Activated naive CD8-positive, alpha-beta T cell treated with anti-CD3 and anti-CD28 coated beads, Interleukin-2, amount 10 ng/mL, durations not matched to agents 7 days and 5 days (primary cell): Measurements from ENCODE around the gene ARMCX4. TPM values are rescaled to one million over a fixed set of nuclear protein-coding genes. Genes with fewer than 3 reads are reported as not detected.

Experiments used
- ATAC-seq: fragments of 150-1000 bp; cut with Tn5 transposase; one replicate; pipeline ENCODE4 v1.10.0; 2021; ENCODE audit warnings: low read depth, moderate library complexity
- POLR2A ChIA-PET: fragments of 350-600 bp; sonication (Branson Sonifier 250); formaldehyde crosslinking; loops from one replicate; lab custom pipeline; 2021; ENCODE audit warnings: antibody characterized with exemption; lab: Charles Lee
- DNase-seq: peaks from one replicate; pipeline ENCODE4 v3.0.0; 2021
- H3K27ac Mint-ChIP-seq: one replicate; pipeline ENCODE4 v1.8.0; 2022; ENCODE audit warnings: mild to moderate bottlenecking, mixed read lengths
- H3K27me3 Mint-ChIP-seq: one replicate; pipeline ENCODE4 v1.8.0; 2022; ENCODE audit warnings: mild to moderate bottlenecking, moderate library complexity, mixed read lengths
- H3K36me3 Mint-ChIP-seq: one replicate; pipeline ENCODE4 v1.8.0; 2021; ENCODE audit warnings: mild to moderate bottlenecking, mixed read lengths
- H3K4me1 Mint-ChIP-seq: one replicate; pipeline ENCODE4 v1.8.0; 2021; ENCODE audit warnings: mixed read lengths
- H3K4me3 Mint-ChIP-seq: one replicate; pipeline ENCODE4 v1.8.0; 2022; ENCODE audit warnings: mild to moderate bottlenecking, moderate library complexity, mixed read lengths
- H3K9me3 Mint-ChIP-seq: one replicate; pipeline ENCODE4 v1.8.0; 2021; ENCODE audit warnings: mixed read lengths
- total RNA-seq, 2 experiments: library from RNA; stranded (reverse); gene quantifications; one replicate each; pipeline ENCODE4 v1.2.3, GENCODE V29; 2021

ARMCX4 gene
- 1 to 10 TPM; 4.3 to 4.8 TPM for total RNA-seq

DNA sequence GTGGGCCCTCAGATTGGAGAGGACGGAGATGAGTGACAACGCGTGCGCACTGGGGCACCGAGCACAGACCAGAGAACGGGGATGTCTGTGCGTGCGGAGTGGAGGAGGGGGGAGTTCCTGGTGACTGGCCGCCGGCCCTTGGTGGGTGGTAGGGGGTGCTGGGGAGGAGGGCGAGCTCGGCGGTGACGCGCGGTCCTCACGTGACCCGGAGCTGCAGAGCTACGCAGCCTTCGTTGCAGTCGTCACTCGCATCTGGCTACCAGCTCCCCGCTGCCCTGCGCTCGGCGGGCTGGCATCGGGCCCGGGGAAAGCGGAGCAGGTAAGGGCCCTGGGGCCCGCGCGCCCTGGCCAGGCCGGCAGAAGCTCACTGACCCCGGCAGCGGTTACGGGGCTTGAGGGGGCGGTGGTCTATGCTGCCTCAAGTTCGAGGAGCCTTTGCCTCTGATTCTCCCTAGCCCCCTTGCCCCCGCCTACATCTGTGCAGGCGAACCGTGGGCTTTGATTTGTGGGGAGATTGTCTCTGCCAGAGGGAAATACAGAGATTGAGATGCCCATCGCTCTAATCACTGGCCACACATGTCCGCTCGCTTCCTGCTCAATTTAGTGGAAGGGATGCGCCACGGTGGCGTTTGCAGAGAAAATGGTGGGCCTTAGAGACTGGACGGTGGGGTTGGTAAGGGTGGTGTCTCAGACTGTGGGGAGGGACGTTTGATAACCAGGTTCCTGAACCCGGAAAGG, at the start of gene ARMCX4:
Gene ARMCX4, plus strand, starts transcription at position 245 of the 738 bp plus-strand sequence. CDS start 3,134 bp downstream, outside the sequence.
- Mint-ChIP-seq H3K36me3 (no peaks in the 10 kb centered on the region), H3K27me3 (peaks cover 3% of the 10 kb centered on the region), H3K9me3 (no peaks in the 10 kb centered on the region), H3K4me1 (peaks cover 8% of the 10 kb centered on the region), H3K27ac (peak within 1 kb of the TSS; percentile 24), H3K4me3 (peak within 1 kb of the TSS; percentile 84)
- POLR2A ChIA-PET: no interaction called here
- DNase-seq (peak; percentile 30), ATAC-seq (peak; percentile 78)

DNA sequence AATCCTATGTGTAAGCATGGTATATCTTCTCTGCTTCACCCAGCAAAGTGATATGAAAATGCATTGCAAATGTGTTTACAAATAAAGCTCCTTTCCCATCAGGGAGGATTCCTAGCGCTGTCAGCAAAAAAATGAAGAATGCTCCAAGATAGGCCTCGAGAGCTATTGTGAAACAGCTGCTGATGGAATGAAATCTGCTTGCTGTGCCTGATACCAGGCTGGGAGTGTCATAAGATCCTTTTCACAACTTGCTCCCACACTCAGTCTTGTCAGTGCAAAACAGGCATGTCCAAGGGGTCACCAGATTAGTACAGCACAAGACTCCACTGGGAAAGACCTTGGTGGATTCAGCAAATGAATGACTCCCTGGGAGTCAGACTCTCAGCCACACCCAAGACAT, 43.2 kb upstream of the ARMCX4 start:
- no peaks in the 10 kb centered on the region for H3K27me3 Mint-ChIP-seq
- no peak for DNase-seq
- no peak for ATAC-seq
- peaks cover 10% of the 10 kb centered on the region for H3K36me3 Mint-ChIP-seq
- H3K4me1 Mint-ChIP-seq: peaks cover 3% of the 10 kb centered on the region
- no peak overlapping the region for H3K27ac Mint-ChIP-seq
- H3K4me3 Mint-ChIP-seq: no peak overlapping the region
- POLR2A ChIA-PET: no interaction called here
- no peaks in the 10 kb centered on the region for H3K9me3 Mint-ChIP-seq

DNA sequence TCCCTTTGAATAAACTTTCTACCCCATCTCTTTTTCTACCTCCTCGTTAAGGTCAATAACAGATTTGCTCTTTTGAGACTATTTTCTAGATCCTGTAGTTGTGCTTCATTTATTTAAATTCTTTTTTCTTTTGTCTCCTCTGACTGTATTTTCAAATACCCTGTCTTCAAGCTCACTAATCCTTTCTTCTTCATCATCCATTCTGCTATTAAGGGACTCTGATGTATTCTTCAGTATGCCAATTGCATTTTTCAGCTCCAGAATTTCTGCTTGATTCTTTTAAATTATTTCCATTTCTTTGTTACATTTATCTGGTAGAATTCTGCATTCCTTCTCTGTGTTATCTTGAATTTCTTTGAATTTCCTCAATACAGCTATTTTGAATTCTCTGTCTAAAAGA, 36.0 kb upstream of the ARMCX4 start:
- no peaks in the 10 kb centered on the region for H3K27me3 Mint-ChIP-seq
- H3K36me3 Mint-ChIP-seq: peaks cover 8% of the 10 kb centered on the region
- no peak for DNase-seq
- no peak overlapping the region for H3K4me3 Mint-ChIP-seq
- H3K9me3 Mint-ChIP-seq: no peaks in the 10 kb centered on the region
- peaks cover 5% of the 10 kb centered on the region for H3K4me1 Mint-ChIP-seq
- ATAC-seq: no peak
- POLR2A ChIA-PET: no interaction called here
- no peak overlapping the region for H3K27ac Mint-ChIP-seq

GRCh38 chrX:101450085-101450484, 35.2 kb upstream of the ARMCX4 start:
- H3K9me3 Mint-ChIP-seq: no peaks in the 10 kb centered on the region
- no peaks in the 10 kb centered on the region for H3K27me3 Mint-ChIP-seq
- POLR2A ChIA-PET: no interaction called here
- H3K4me1 Mint-ChIP-seq: peaks cover 5% of the 10 kb centered on the region
- DNase-seq (no peak), ATAC-seq (no peak)
- no peak overlapping the region for H3K27ac Mint-ChIP-seq
- no peak overlapping the region for H3K4me3 Mint-ChIP-seq
- H3K36me3 Mint-ChIP-seq: peaks cover 8% of the 10 kb centered on the region

DNA sequence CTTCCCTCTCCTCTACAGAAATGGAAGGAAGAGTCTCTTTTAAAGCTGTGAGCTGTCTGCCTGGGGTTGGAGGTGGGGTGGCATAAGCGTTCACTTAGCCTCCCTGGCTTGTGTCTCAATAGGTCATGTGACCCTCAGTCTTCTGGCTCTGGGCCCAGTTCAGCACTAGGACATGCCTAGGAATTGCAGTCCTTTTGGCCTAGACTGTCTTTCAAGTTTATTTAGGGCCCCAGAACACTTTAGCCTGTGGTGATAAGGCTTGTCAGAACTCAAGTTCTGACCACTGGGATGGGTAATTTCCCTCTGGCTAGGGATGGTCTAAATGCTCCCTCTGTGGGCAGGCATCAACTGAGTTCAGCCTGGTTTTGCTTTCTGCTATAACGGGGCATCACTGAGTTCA, 34.3 kb upstream of the ARMCX4 start:
- H3K36me3 Mint-ChIP-seq: peaks cover 6% of the 10 kb centered on the region
- no peak overlapping the region for H3K27ac Mint-ChIP-seq
- no peaks in the 10 kb centered on the region for H3K27me3 Mint-ChIP-seq
- peaks cover 2% of the 10 kb centered on the region for H3K4me1 Mint-ChIP-seq
- no peaks in the 10 kb centered on the region for H3K9me3 Mint-ChIP-seq
- ATAC-seq (no peak), DNase-seq (no peak)
- H3K4me3 Mint-ChIP-seq: no peak overlapping the region
- POLR2A ChIA-PET: no interaction called here

DNA sequence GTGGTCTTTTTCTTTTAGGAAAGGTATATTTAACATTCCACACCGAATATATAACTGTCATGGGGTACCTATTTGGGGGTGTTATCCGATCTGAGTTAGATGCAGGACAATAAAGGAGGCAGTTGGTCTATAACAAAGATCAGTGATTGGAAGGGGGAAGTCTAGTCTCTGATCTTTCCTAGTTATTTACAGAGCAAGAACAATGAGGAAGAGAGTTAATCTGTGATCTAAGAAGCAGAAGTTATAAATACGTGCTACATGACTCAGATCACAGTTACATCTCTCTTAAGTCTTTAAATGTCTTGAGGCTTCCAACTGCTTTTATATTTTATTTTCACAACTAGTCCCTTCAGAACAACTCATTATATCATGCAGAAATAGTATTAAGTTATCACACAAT, 33.2 kb upstream of the ARMCX4 start:
- H3K27me3 Mint-ChIP-seq: no peaks in the 10 kb centered on the region
- no peaks in the 10 kb centered on the region for H3K9me3 Mint-ChIP-seq
- peaks cover 2% of the 10 kb centered on the region for H3K4me1 Mint-ChIP-seq
- DNase-seq: no peak
- peaks cover 6% of the 10 kb centered on the region for H3K36me3 Mint-ChIP-seq
- no peak for ATAC-seq
- H3K27ac Mint-ChIP-seq: no peak overlapping the region
- H3K4me3 Mint-ChIP-seq: no peak overlapping the region
- POLR2A ChIA-PET: no interaction called here

DNA sequence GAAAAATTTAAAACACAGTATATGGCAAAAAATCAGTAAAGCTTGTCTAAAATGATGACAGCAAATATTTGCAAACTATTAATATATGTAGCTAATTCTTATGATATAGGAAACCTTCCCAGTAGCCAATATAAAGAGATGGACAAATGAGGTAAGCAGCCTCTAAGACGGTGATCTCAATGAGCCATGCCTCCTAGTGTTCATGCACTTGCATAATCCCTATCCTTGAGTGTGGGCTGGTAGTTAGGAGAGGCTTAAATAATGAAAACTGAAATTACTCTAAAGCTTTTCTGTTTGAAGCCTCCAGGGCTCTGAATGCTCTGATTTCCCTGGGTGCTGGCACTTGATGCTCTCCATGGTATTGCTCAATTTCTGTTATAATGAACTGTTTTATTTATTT, 24.6 kb upstream of the ARMCX4 start:
- ATAC-seq (no peak), DNase-seq (no peak)
- no peaks in the 10 kb centered on the region for H3K27me3 Mint-ChIP-seq
- no peaks in the 10 kb centered on the region for H3K9me3 Mint-ChIP-seq
- no peak overlapping the region for H3K27ac Mint-ChIP-seq
- H3K36me3 Mint-ChIP-seq: no peaks in the 10 kb centered on the region
- H3K4me3 Mint-ChIP-seq: no peak overlapping the region
- no peaks in the 10 kb centered on the region for H3K4me1 Mint-ChIP-seq
- POLR2A ChIA-PET: no interaction called here

DNA sequence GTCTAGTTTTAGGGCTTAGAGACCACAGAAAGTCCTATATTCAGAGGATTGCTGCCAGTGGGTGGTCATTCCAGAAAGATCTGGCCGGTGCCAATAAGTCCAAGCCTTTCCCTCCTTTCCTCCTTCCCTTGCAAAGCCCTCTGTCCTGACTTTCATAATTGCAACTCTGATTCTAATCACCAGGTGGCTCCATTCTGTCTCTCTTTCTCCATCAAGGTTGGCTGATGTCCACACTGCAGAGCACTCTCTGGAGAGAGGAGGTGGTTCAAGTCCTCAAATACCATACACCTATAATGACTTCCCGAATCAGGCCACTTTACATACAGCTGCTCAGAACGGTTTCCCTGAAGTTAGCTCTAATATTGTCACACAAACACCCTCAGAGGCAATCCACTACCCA, 22.4 kb upstream of the ARMCX4 start:
- Mint-ChIP-seq H3K4me1 (no peaks in the 10 kb centered on the region), H3K27ac (no peak overlapping the region), H3K4me3 (no peak overlapping the region), H3K27me3 (no peaks in the 10 kb centered on the region), H3K36me3 (no peaks in the 10 kb centered on the region), H3K9me3 (no peaks in the 10 kb centered on the region)
- POLR2A ChIA-PET: no interaction called here
- ATAC-seq (no peak), DNase-seq (no peak)

- no peak for DNase-seq
- H3K9me3 Mint-ChIP-seq: no peaks in the 10 kb centered on the region
- no peaks in the 10 kb centered on the region for H3K4me1 Mint-ChIP-seq
- POLR2A ChIA-PET: no interaction called here
- no peak overlapping the region for H3K27ac Mint-ChIP-seq
- H3K4me3 Mint-ChIP-seq: no peak overlapping the region
- no peaks in the 10 kb centered on the region for H3K36me3 Mint-ChIP-seq
- H3K27me3 Mint-ChIP-seq: no peaks in the 10 kb centered on the region
- ATAC-seq: no peak
Observed at GRCh38 chrX:101478366-101478765, 6.9 kb upstream of the ARMCX4 start.

DNA sequence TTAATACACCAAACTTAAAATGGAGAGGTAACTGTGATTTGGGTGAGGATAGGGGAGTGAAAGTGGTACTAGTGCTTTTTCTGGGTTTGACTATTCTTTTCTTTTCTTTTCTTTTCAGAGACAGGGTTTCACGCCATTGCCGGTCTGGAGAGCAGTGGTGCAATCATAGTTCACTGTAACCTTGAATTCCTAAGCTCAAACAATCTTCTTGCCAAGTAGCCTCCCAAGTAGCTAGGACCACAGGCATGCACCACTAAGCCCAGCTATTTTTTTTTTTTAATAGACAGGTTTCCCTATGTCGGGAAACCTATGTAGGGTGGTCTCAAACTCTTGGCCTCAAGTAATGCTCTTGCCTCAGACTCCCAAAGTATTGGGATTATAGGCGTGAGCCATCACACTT, 3.0 kb upstream of the ARMCX4 start:
- POLR2A ChIA-PET: no interaction called here
- Mint-ChIP-seq H3K4me3 (no peak overlapping the region), H3K36me3 (no peaks in the 10 kb centered on the region), H3K27ac (no peak overlapping the region), H3K27me3 (peaks cover 3% of the 10 kb centered on the region), H3K9me3 (no peaks in the 10 kb centered on the region), H3K4me1 (peaks cover 8% of the 10 kb centered on the region)
- DNase-seq (no peak), ATAC-seq (no peak)

- Mint-ChIP-seq H3K4me3 (no peak overlapping the region), H3K27me3 (peaks cover 3% of the 10 kb centered on the region), H3K36me3 (no peaks in the 10 kb centered on the region), H3K9me3 (no peaks in the 10 kb centered on the region), H3K27ac (no peak overlapping the region), H3K4me1 (peaks cover 8% of the 10 kb centered on the region)
- DNase-seq (no peak), ATAC-seq (no peak)
- POLR2A ChIA-PET: no interaction called here
Observed at GRCh38 chrX:101483705-101484104, 1.6 kb upstream of the ARMCX4 start.

- no peak for ATAC-seq
- Mint-ChIP-seq H3K4me3 (no peak overlapping the region), H3K36me3 (no peaks in the 10 kb centered on the region), H3K4me1 (peaks cover 8% of the 10 kb centered on the region), H3K27me3 (peaks cover 3% of the 10 kb centered on the region), H3K9me3 (no peaks in the 10 kb centered on the region), H3K27ac (no peak overlapping the region)
- POLR2A ChIA-PET: no interaction called here
- no peak for DNase-seq
Observed at GRCh38 chrX:101484135-101484534, 1.1 kb upstream of the ARMCX4 start.

- no peak overlapping the region for H3K4me3 Mint-ChIP-seq
- H3K4me1 Mint-ChIP-seq: peaks cover 8% of the 10 kb centered on the region
- peaks cover 3% of the 10 kb centered on the region for H3K27me3 Mint-ChIP-seq
- POLR2A ChIA-PET: no interaction called here
- ATAC-seq (no peak), DNase-seq (no peak)
- H3K9me3 Mint-ChIP-seq: no peaks in the 10 kb centered on the region
- no peak overlapping the region for H3K27ac Mint-ChIP-seq
- H3K36me3 Mint-ChIP-seq: no peaks in the 10 kb centered on the region
Observed at GRCh38 chrX:101488796-101489195, 3.5 kb downstream of the ARMCX4 start.

DNA sequence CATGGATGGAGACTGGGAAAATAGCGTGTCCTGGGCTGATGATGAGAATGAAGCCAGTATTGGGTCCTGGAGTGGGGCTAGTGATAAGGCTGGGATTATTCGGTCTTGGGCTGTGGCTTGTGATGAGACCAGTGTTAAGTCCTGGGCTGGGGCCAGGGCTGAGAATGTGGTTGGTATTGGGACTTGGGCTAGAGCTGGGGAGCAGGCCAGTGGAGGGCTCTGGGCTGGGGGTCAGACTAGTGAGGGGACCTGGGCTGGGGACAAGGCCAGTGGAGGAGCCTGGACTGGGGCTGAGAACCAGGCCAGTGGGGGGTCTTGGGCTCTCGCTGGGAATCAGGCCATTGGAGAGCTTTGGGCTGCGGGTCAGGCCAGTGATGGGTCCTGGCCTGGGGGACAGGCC, 6.7 kb downstream of the ARMCX4 start:
- H3K36me3 Mint-ChIP-seq: no peaks in the 10 kb centered on the region
- no peak overlapping the region for H3K27ac Mint-ChIP-seq

More for the DNA sequence above, 6.7 kb downstream of the ARMCX4 start:
- H3K27me3 Mint-ChIP-seq: no peaks in the 10 kb centered on the region
- no peaks in the 10 kb centered on the region for H3K4me1 Mint-ChIP-seq
- DNase-seq: no peak
- no peak for ATAC-seq
- H3K9me3 Mint-ChIP-seq: no peaks in the 10 kb centered on the region
- H3K4me3 Mint-ChIP-seq: no peak overlapping the region
- POLR2A ChIA-PET: no interaction called here
